ENCODE results near the gene PTRHD1. TPM values are rescaled to one million over a fixed set of nuclear protein-coding genes. Genes with fewer than 3 reads are reported as not detected.
"Not testable (repeated sequence)": the region's sequence is repeated elsewhere in the genome, so short reads cannot be mapped to it uniquely, and the experiment has no call there.

Gene PTRHD1
- total RNA-seq, 2 experiments from 2014 or later = 15.3 to 15.7 TPM

GRCh38 chr2:24836206-24836605 is 43.0 kb upstream of the PTRHD1 start:
- Histone ChIP-seq H3K4me3 (ENCODE audit: low read length) (no peak overlapping the region), H3K36me3 (ENCODE audit: insufficient read depth, low read length) (peaks cover 36% of the 10 kb centered on the region), H3K27me3 (ENCODE audit: control insufficient read depth in 1 of 2, insufficient read depth in 2 of 2, low read length in 2 of 2) (no peaks in the 10 kb centered on the region), H3K27ac (ENCODE audit: low read depth in 1 of 2, low read length in 2 of 2) (no peak overlapping the region), H3K9me3 (ENCODE audit: control insufficient read depth in 1 of 2, insufficient read depth in 1 of 2, low read length in 2 of 2) (no peaks in the 10 kb centered on the region), H3K4me1 (ENCODE audit: insufficient read depth, low read length) (no peaks in the 10 kb centered on the region)
- TF ChIP-seq CTCF (IDR thresholded peaks at IDR 0.05) = no peak
- H3K27ac Mint-ChIP-seq = no peak overlapping the region
- ChIA-PET CTCF (no interaction called here), POLR2A (no interaction called here)
- no peak for ATAC-seq (ENCODE audit: poor library complexity)
- no peaks in the 10 kb centered on the region for H3K9me3 Mint-ChIP-seq
- intact Hi-C loops (cut with DNase I, micrococcal nuclease) = no loop called here
- no peak for DNase-seq
- no peaks in the 10 kb centered on the region for H3K4me1 Mint-ChIP-seq (ENCODE audit: low read depth)
- peaks cover 25% of the 10 kb centered on the region for H3K36me3 Mint-ChIP-seq (ENCODE audit: low read depth)
- H3K4me3 Mint-ChIP-seq = no peak overlapping the region
- no peaks in the 10 kb centered on the region for H3K27me3 Mint-ChIP-seq

- H3K4me1 ChIP-seq (ENCODE audit: insufficient read depth, low read length); DNase-seq; H3K4me3 ChIP-seq (ENCODE audit: low read length); CTCF ChIA-PET; H3K27me3 ChIP-seq (ENCODE audit: control insufficient read depth in 1 of 2, insufficient read depth in 2 of 2, low read length in 2 of 2); H3K9me3 ChIP-seq (ENCODE audit: control insufficient read depth in 1 of 2, insufficient read depth in 1 of 2, low read length in 2 of 2); intact Hi-C loops (cut with DNase I, micrococcal nuclease); ATAC-seq (ENCODE audit: poor library complexity); H3K4me1 Mint-ChIP-seq (ENCODE audit: low read depth); H3K27ac Mint-ChIP-seq; POLR2A ChIA-PET; H3K27me3 Mint-ChIP-seq; H3K4me3 Mint-ChIP-seq; H3K9me3 Mint-ChIP-seq; H3K27ac ChIP-seq (ENCODE audit: low read depth in 1 of 2, low read length in 2 of 2): not testable (repeated sequence)
- H3K36me3 Mint-ChIP-seq (ENCODE audit: low read depth) = peaks cover 21% of the 10 kb centered on the region
- H3K36me3 ChIP-seq (ENCODE audit: insufficient read depth, low read length) = peaks cover 31% of the 10 kb centered on the region
Measured at GRCh38 chr2:24835411-24835810, 42.2 kb upstream of the PTRHD1 start.

GRCh38 chr2:24834733-24835395 is 41.7 kb upstream of the PTRHD1 start:
- no peaks in the 10 kb centered on the region for H3K4me1 ChIP-seq (ENCODE audit: insufficient read depth, low read length)
- Mint-ChIP-seq H3K27me3 (no peaks in the 10 kb centered on the region), H3K36me3 (ENCODE audit: low read depth) (peaks cover 21% of the 10 kb centered on the region), H3K27ac (no peak overlapping the region), H3K4me1 (ENCODE audit: low read depth) (no peaks in the 10 kb centered on the region), H3K4me3 (no peak overlapping the region), H3K9me3 (no peaks in the 10 kb centered on the region)
- CTCF ChIA-PET = no interaction called here
- POLR2A ChIA-PET = no interaction called here
- H3K36me3 ChIP-seq (ENCODE audit: insufficient read depth, low read length) = peaks cover 30% of the 10 kb centered on the region
- no peak overlapping the region for H3K27ac ChIP-seq (ENCODE audit: low read depth in 1 of 2, low read length in 2 of 2)
- DNase-seq (no peak), ATAC-seq (ENCODE audit: poor library complexity) (no peak)
- no peaks in the 10 kb centered on the region for H3K27me3 ChIP-seq (ENCODE audit: control insufficient read depth in 1 of 2, insufficient read depth in 2 of 2, low read length in 2 of 2)
- TF ChIP-seq CTCF (IDR thresholded peaks at IDR 0.05) = no peak
- no peaks in the 10 kb centered on the region for H3K9me3 ChIP-seq (ENCODE audit: control insufficient read depth in 1 of 2, insufficient read depth in 1 of 2, low read length in 2 of 2)
- intact Hi-C loops (cut with DNase I, micrococcal nuclease) = no loop called here
- H3K4me3 ChIP-seq (ENCODE audit: low read length) = no peak overlapping the region

Measured in CD4-positive, alpha-beta T cell (primary cell).